Endothelial cell (in vitro differentiated cells): Measurements from ENCODE around the gene KRTAP9-6. TPM values are rescaled to one million over a fixed set of nuclear protein-coding genes. Genes with fewer than 3 reads are reported as not detected.
"Not testable (repeated sequence)": the region's sequence is repeated elsewhere in the genome, so short reads cannot be mapped to it uniquely, and the experiment has no call there.

ENCODE experiments used
- DNase-seq: peaks from one replicate; pipeline ENCODE4 v3.0.0; 2021; ENCODE audit warnings: low spot score
- H3K27ac Mint-ChIP-seq: one replicate; pipeline ENCODE4 v1.8.0; 2021; ENCODE audit warnings: mixed read lengths, inconsistent platforms; ENCODE audit not compliant: unreplicated experiment
- H3K27me3 Mint-ChIP-seq: one replicate; pipeline ENCODE4 v1.8.0; 2021; ENCODE audit warnings: mild to moderate bottlenecking, moderate library complexity, mixed read lengths, inconsistent platforms; ENCODE audit not compliant: unreplicated experiment
- H3K36me3 Mint-ChIP-seq: one replicate; pipeline ENCODE4 v1.8.0; 2021; ENCODE audit warnings: mild to moderate bottlenecking, low read depth, mixed read lengths, inconsistent platforms; ENCODE audit not compliant: unreplicated experiment
- H3K4me1 Mint-ChIP-seq: one replicate; pipeline ENCODE4 v1.8.0; 2021; ENCODE audit warnings: mild to moderate bottlenecking, mixed read lengths, inconsistent platforms; ENCODE audit not compliant: unreplicated experiment
- H3K4me3 Mint-ChIP-seq: one replicate; pipeline ENCODE4 v1.8.0; 2021; ENCODE audit warnings: mild to moderate bottlenecking, mixed read lengths, inconsistent platforms; ENCODE audit not compliant: unreplicated experiment
- H3K9me3 Mint-ChIP-seq: one replicate; pipeline ENCODE4 v1.8.0; 2021; ENCODE audit warnings: mixed read lengths, inconsistent platforms; ENCODE audit not compliant: unreplicated experiment
- total RNA-seq: library from RNA; stranded (reverse); fragmentation: NEBNext Ultra II Directional; extraction: Animal tissue kit (Norgen Biotek cat#: 25700); gene quantifications from one replicate; pipeline ENCODE4 v1.2.1, GENCODE V29; 2021; ENCODE audit not compliant: unreplicated experiment
- TF ChIP-seq, protein P1 (sequence below): fragments of 200-600 bp; sonication (generic); IDR thresholded peaks from one replicate; pipeline ENCODE4 v1.5.0; 2021; ENCODE audit warnings: antibody characterized with exemption; ENCODE audit not compliant: unreplicated experiment

Gene KRTAP9-6
- total RNA-seq, 1 donor from 2014 or later: not detected

DNA sequence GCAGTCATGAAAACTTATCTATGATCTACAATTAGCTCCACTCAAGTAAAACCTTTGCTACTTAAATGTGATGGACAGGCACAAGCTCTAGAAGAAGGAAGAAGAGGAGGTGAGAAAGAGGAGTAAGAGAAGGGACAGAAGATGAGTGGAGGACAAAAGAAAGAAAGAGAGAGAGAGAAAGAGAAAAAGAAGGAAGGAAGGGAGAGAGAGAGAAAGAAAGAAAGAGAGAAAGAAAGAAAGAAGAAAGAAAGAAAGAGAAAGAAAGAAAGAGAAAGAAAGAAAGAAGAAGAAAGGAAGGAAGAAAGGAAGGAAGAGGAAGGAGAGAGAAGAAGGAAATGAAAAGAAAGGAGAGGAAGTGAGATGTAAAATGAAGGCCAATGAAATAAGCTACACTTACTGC, 35.1 kb upstream of the KRTAP9-6 start:
- Mint-ChIP-seq H3K4me1 (peaks cover 4% of the 10 kb centered on the region), H3K27me3 (peaks cover 3% of the 10 kb centered on the region), H3K36me3 (no peaks in the 10 kb centered on the region), H3K27ac (no peak overlapping the region), H3K9me3 (no peaks in the 10 kb centered on the region), H3K4me3 (no peak overlapping the region)
- TF ChIP-seq, protein P1, sequence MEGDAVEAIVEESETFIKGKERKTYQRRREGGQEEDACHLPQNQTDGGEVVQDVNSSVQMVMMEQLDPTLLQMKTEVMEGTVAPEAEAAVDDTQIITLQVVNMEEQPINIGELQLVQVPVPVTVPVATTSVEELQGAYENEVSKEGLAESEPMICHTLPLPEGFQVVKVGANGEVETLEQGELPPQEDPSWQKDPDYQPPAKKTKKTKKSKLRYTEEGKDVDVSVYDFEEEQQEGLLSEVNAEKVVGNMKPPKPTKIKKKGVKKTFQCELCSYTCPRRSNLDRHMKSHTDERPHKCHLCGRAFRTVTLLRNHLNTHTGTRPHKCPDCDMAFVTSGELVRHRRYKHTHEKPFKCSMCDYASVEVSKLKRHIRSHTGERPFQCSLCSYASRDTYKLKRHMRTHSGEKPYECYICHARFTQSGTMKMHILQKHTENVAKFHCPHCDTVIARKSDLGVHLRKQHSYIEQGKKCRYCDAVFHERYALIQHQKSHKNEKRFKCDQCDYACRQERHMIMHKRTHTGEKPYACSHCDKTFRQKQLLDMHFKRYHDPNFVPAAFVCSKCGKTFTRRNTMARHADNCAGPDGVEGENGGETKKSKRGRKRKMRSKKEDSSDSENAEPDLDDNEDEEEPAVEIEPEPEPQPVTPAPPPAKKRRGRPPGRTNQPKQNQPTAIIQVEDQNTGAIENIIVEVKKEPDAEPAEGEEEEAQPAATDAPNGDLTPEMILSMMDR: no peak
- no peak for DNase-seq

DNA sequence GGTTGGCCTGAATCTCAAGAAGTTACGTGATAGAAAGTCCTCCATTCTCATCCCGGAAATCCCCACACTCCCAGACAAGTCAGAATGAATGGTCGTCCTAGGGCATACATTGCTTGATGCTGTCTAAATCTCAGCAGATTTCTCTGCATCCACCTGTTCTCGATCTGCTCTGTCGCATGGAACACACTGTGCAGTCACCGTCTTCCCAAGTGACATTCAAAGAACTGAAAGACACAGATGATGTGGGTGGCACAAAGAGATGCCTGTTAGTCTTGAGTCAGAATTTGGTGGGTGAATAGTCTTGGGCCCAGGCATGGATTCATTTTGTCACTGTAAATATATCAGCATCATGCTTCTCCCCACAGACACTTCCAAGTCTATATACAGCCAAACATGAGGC, 33.4 kb upstream of the KRTAP9-6 start:
- H3K27ac Mint-ChIP-seq: no peak overlapping the region
- TF ChIP-seq, protein P1: no peak
- no peaks in the 10 kb centered on the region for H3K36me3 Mint-ChIP-seq
- H3K9me3 Mint-ChIP-seq: no peaks in the 10 kb centered on the region
- peaks cover 4% of the 10 kb centered on the region for H3K4me1 Mint-ChIP-seq
- H3K27me3 Mint-ChIP-seq: peaks cover 3% of the 10 kb centered on the region
- no peak for DNase-seq
- H3K4me3 Mint-ChIP-seq: no peak overlapping the region

GRCh38 chr17:41232399-41233105, 32.6 kb upstream of the KRTAP9-6 start, which contains the start of gene KRTAP9-3:
Gene KRTAP9-3, plus strand, starts transcription at chr17:41232449. Its CDS starts 53 bp downstream, at chr17:41232502.
- H3K4me1 Mint-ChIP-seq, H3K27ac Mint-ChIP-seq, H3K9me3 Mint-ChIP-seq, DNase-seq, H3K27me3 Mint-ChIP-seq, H3K36me3 Mint-ChIP-seq, H3K4me3 Mint-ChIP-seq: not testable (repeated sequence)

- H3K27me3 Mint-ChIP-seq, H3K9me3 Mint-ChIP-seq: not testable (repeated sequence)
Measured at GRCh38 chr17:41237116-41237515, 28.1 kb upstream of the KRTAP9-6 start.

DNA sequence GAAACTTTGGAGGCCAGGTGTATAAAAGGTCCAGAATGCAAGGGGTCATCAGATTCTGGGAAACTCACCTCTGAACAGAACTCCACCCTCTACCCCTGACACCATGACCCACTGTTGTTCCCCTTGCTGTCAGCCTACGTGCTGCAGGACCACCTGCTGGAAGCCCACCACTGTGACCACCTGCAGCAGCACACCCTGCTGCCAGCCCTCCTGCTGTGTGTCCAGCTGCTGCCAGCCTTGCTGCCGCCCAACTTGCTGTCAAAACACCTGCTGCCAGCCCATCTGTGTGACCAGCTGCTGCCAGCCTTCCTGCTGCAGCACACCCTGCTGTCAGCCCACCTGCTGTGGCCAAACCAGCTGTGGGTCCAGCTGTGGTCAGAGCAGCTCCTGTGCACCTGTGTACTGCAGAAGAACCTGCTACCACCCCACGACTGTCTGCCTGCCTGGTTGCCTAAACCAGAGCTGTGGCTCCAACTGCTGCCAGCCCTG, 27.2 kb upstream of the KRTAP9-6 start, which contains the start of gene KRTAP9-8:
KRTAP9-8 (plus strand) TSS at position 51 of the 489 bp plus-strand sequence; CDS start at position 104, 53 bp downstream.
- not testable (repeated sequence) for H3K9me3 Mint-ChIP-seq, DNase-seq, H3K27me3 Mint-ChIP-seq, H3K4me1 Mint-ChIP-seq, H3K27ac Mint-ChIP-seq, H3K4me3 Mint-ChIP-seq, H3K36me3 Mint-ChIP-seq

More at GRCh38 chr17:41237116-41237515, 28.1 kb upstream of the KRTAP9-6 start:
- not testable (repeated sequence) for DNase-seq, H3K36me3 Mint-ChIP-seq, H3K4me3 Mint-ChIP-seq, H3K4me1 Mint-ChIP-seq, H3K27ac Mint-ChIP-seq

DNA sequence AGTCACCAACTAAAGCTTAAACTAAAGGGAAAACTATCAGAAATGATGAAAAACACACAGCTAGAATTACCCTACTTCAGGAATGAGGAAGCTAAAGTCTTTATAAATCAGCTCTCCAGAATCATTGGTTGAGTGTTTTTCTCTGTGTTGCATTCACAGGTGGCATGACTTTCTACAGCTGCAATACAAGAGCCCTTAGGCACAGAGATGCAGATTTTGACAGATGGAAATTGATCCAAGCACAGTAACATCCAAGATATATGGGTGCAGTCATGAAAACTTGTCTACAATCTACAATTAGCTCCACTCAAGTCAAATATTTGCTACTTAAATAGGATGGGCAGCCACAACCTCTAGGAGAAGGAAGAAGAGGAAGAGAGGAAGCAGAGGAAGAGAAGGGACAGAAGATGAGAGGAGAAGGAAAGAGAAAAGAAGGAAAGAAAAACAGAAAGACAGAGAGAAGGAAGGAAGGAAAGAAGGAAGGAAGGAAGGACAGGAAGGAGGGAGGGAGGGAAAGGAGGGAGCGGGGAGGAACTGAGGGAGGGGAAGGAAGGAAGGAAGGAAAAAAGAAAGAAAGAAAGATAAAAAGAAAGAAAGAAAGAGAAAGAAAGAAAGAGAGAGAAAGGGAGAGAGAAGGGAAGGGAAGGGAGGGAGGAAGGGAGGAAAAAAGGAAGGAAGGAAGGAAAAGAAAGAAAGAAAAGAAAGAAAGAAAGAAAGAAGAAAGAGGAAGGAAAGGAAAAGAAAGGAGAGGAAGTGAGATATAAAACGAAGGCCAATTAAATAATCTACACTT, 18.0 kb upstream of the KRTAP9-6 start:
- not testable (repeated sequence) for H3K4me3 Mint-ChIP-seq, H3K36me3 Mint-ChIP-seq, H3K27ac Mint-ChIP-seq, H3K27me3 Mint-ChIP-seq, H3K9me3 Mint-ChIP-seq, H3K4me1 Mint-ChIP-seq, DNase-seq

GRCh38 chr17:41249637-41250240, 15.4 kb upstream of the KRTAP9-6 start, which contains the start of gene KRTAP9-4:
Gene KRTAP9-4, plus strand, starts transcription at chr17:41249687. Its CDS starts 34 bp downstream, at chr17:41249721.
- H3K4me1 Mint-ChIP-seq, DNase-seq, H3K4me3 Mint-ChIP-seq, H3K36me3 Mint-ChIP-seq, H3K27me3 Mint-ChIP-seq, H3K9me3 Mint-ChIP-seq, H3K27ac Mint-ChIP-seq: not testable (repeated sequence)
